ENCODE results near the gene TRIML1. TPM values are rescaled to one million over a fixed set of nuclear protein-coding genes. Genes with fewer than 3 reads are reported as not detected.

TRIML1 gene
- polyA plus RNA-seq, 1 donor from 2014 or later: not detected

DNA sequence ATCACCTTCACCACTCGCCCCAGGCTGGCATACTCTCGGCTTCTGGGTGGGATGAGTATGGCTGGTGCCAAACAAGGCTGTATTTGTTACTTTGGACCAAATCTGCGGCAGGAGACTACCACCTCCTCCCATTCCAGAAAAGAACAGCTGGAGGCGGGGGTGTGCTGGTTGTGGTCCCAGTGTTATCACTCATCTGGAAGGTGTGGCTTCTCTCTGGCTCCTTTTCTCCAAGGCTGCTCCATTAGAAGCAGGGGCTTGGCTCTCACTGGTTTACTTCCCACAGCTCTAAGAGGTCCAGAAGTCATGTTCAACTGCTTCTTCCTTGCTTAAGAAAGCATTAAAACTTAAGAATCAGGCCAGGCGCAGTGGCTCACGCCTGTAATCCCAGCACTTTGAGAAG lies 27.3 kb upstream of the TRIML1 start:
- Histone ChIP-seq H3K27ac (ENCODE audit: low read length) (no peak overlapping the region), H3K79me2 (replicated peaks; ENCODE audit: insufficient read depth, low read length) (no peaks in the 10 kb centered on the region), H3K27me3 (ENCODE audit: insufficient read depth, low read depth, low read length) (no peaks in the 10 kb centered on the region), H2AFZ (ENCODE audit: low read depth, low read length) (no peak overlapping the region), H3K36me3 (ENCODE audit: insufficient read depth, low read length) (no peaks in the 10 kb centered on the region), H3K4me3 (ENCODE audit: low read length) (no peak overlapping the region), H3K4me2 (ENCODE audit: low read length) (no peak overlapping the region), H3K9me2 (ENCODE audit: insufficient read depth, low read length) (no peaks in the 10 kb centered on the region), H3K9ac (ENCODE audit: low read length) (no peak overlapping the region), H3K9me3 (ENCODE audit: low read length) (no peaks in the 10 kb centered on the region), H4K20me1 (ENCODE audit: insufficient read depth) (no peaks in the 10 kb centered on the region), H3F3A (ENCODE audit: insufficient read depth, low read length, poor library complexity, severe bottlenecking) (no peaks in the 10 kb centered on the region)
- TF ChIP-seq TAF1 (IDR thresholded peaks at IDR 0.05; ENCODE audit: low read depth) (no peak), POLR2AphosphoS5 (IDR thresholded peaks at IDR 0.05) (no peak), EP300 (conservative IDR thresholded peaks at IDR 0.05; ENCODE audit: poor library complexity, severe bottlenecking) (no peak), RAD21 (conservative IDR thresholded peaks at IDR 0.05) (no peak), SMC3 (conservative IDR thresholded peaks at IDR 0.05; ENCODE audit: poor library complexity) (no peak), EZH2 (IDR thresholded peaks at IDR 0.05; ENCODE audit: borderline replicate concordance, insufficient read depth, low read length, poor library complexity, severe bottlenecking) (no peak), MXI1 (conservative IDR thresholded peaks at IDR 0.05; ENCODE audit: poor library complexity, severe bottlenecking) (no peak)
- TF ChIP-seq, protein P1, sequence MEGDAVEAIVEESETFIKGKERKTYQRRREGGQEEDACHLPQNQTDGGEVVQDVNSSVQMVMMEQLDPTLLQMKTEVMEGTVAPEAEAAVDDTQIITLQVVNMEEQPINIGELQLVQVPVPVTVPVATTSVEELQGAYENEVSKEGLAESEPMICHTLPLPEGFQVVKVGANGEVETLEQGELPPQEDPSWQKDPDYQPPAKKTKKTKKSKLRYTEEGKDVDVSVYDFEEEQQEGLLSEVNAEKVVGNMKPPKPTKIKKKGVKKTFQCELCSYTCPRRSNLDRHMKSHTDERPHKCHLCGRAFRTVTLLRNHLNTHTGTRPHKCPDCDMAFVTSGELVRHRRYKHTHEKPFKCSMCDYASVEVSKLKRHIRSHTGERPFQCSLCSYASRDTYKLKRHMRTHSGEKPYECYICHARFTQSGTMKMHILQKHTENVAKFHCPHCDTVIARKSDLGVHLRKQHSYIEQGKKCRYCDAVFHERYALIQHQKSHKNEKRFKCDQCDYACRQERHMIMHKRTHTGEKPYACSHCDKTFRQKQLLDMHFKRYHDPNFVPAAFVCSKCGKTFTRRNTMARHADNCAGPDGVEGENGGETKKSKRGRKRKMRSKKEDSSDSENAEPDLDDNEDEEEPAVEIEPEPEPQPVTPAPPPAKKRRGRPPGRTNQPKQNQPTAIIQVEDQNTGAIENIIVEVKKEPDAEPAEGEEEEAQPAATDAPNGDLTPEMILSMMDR (IDR thresholded peaks at IDR 0.05; ENCODE audit: poor library complexity, severe bottlenecking): no peak
- TF ChIP-seq, protein P2, sequence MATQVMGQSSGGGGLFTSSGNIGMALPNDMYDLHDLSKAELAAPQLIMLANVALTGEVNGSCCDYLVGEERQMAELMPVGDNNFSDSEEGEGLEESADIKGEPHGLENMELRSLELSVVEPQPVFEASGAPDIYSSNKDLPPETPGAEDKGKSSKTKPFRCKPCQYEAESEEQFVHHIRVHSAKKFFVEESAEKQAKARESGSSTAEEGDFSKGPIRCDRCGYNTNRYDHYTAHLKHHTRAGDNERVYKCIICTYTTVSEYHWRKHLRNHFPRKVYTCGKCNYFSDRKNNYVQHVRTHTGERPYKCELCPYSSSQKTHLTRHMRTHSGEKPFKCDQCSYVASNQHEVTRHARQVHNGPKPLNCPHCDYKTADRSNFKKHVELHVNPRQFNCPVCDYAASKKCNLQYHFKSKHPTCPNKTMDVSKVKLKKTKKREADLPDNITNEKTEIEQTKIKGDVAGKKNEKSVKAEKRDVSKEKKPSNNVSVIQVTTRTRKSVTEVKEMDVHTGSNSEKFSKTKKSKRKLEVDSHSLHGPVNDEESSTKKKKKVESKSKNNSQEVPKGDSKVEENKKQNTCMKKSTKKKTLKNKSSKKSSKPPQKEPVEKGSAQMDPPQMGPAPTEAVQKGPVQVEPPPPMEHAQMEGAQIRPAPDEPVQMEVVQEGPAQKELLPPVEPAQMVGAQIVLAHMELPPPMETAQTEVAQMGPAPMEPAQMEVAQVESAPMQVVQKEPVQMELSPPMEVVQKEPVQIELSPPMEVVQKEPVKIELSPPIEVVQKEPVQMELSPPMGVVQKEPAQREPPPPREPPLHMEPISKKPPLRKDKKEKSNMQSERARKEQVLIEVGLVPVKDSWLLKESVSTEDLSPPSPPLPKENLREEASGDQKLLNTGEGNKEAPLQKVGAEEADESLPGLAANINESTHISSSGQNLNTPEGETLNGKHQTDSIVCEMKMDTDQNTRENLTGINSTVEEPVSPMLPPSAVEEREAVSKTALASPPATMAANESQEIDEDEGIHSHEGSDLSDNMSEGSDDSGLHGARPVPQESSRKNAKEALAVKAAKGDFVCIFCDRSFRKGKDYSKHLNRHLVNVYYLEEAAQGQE (IDR thresholded peaks at IDR 0.05; ENCODE audit: borderline replicate concordance): no peak

DNA sequence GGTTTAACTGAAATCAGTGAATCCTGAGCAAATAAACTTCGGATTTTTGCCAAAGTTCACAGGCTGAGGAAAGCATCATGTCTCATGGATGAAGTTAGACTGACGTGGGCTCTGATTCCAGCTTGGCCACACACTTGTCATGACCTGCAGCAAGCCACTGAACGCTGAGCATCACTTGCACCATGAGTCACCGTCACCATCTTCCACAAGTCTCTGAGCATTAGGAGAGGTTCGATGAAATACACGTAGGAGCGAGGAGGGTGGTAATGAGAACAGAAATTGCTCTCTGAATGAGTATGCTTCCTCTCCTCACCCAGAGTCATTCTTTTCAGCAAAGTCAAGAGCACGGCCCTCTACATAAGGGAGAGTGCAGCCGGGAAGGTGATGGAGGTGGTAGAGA lies 26.1 kb upstream of the TRIML1 start:
- no peak overlapping the region for H3K27ac ChIP-seq (ENCODE audit: low read length)
- H3K4me2 ChIP-seq (ENCODE audit: low read length): no peak overlapping the region
- TF ChIP-seq TAF1 (IDR thresholded peaks at IDR 0.05; ENCODE audit: low read depth): no peak
- TF ChIP-seq EZH2 (IDR thresholded peaks at IDR 0.05; ENCODE audit: borderline replicate concordance, insufficient read depth, low read length, poor library complexity, severe bottlenecking): no peak
- TF ChIP-seq POLR2AphosphoS5 (IDR thresholded peaks at IDR 0.05): no peak
- no peak for TF ChIP-seq EP300 (conservative IDR thresholded peaks at IDR 0.05; ENCODE audit: poor library complexity, severe bottlenecking)
- no peak for TF ChIP-seq RAD21 (conservative IDR thresholded peaks at IDR 0.05)
- TF ChIP-seq SMC3 (conservative IDR thresholded peaks at IDR 0.05; ENCODE audit: poor library complexity): no peak
- TF ChIP-seq, protein P1 (IDR thresholded peaks at IDR 0.05; ENCODE audit: poor library complexity, severe bottlenecking): no peak
- TF ChIP-seq, protein P2 (IDR thresholded peaks at IDR 0.05; ENCODE audit: borderline replicate concordance): no peak
- TF ChIP-seq MXI1 (conservative IDR thresholded peaks at IDR 0.05; ENCODE audit: poor library complexity, severe bottlenecking): no peak
- no peak overlapping the region for H3K4me3 ChIP-seq (ENCODE audit: low read length)
- H3K79me2 ChIP-seq (replicated peaks; ENCODE audit: insufficient read depth, low read length): no peaks in the 10 kb centered on the region
- no peaks in the 10 kb centered on the region for H3K9me2 ChIP-seq (ENCODE audit: insufficient read depth, low read length)
- H3K36me3 ChIP-seq (ENCODE audit: insufficient read depth, low read length): no peaks in the 10 kb centered on the region
- H2AFZ ChIP-seq (ENCODE audit: low read depth, low read length): no peak overlapping the region
- no peaks in the 10 kb centered on the region for H3K27me3 ChIP-seq (ENCODE audit: insufficient read depth, low read depth, low read length)
- H3K9ac ChIP-seq (ENCODE audit: low read length): no peak overlapping the region
- H3F3A ChIP-seq (ENCODE audit: insufficient read depth, low read length, poor library complexity, severe bottlenecking): no peaks in the 10 kb centered on the region
- no peaks in the 10 kb centered on the region for H4K20me1 ChIP-seq (ENCODE audit: insufficient read depth)
- H3K9me3 ChIP-seq (ENCODE audit: low read length): no peaks in the 10 kb centered on the region

Data from neural cell (in vitro differentiated cells).